ENCODE measurements around the gene PRR5L.

The PRR5L gene

GRCh38 chr11:36412781-36413383 lies 116.8 kb downstream of the PRR5L start:
- no peak overlapping the region for H3K4me3 ChIP-seq (ENCODE audit: low read depth, low read length)
- no peak for DNase-seq (ENCODE audit: low read depth)
- no peak for TF ChIP-seq CTCF (IDR thresholded peaks at IDR 0.05; ENCODE audit: control insufficient read depth, extremely low read depth, insufficient read depth)

- no peak overlapping the region for H3K4me3 ChIP-seq (ENCODE audit: low read depth, low read length)
- DNase-seq (ENCODE audit: low read depth): no peak
Observed at GRCh38 chr11:36417154-36417553, 121.1 kb downstream of the PRR5L start.

GRCh38 chr11:36419791-36420424 lies 123.8 kb downstream of the PRR5L start:
- no peak overlapping the region for H3K4me3 ChIP-seq (ENCODE audit: low read depth, low read length)
- DNase-seq (ENCODE audit: low read depth): no peak
- TF ChIP-seq CTCF (IDR thresholded peaks at IDR 0.05; ENCODE audit: control insufficient read depth, extremely low read depth, insufficient read depth): no peak

More at GRCh38 chr11:36417154-36417553, 121.1 kb downstream of the PRR5L start:
- TF ChIP-seq CTCF (IDR thresholded peaks at IDR 0.05; ENCODE audit: control insufficient read depth, extremely low read depth, insufficient read depth): no peak

GRCh38 chr11:36421546-36422155 lies 125.6 kb downstream of the PRR5L start:
- no peak for DNase-seq (ENCODE audit: low read depth)
- TF ChIP-seq CTCF (IDR thresholded peaks at IDR 0.05; ENCODE audit: control insufficient read depth, extremely low read depth, insufficient read depth): no peak
- H3K4me3 ChIP-seq (ENCODE audit: low read depth, low read length): no peak overlapping the region

- no peak overlapping the region for H3K4me3 ChIP-seq (ENCODE audit: low read depth, low read length)
- TF ChIP-seq CTCF (IDR thresholded peaks at IDR 0.05; ENCODE audit: control insufficient read depth, extremely low read depth, insufficient read depth): no peak
- DNase-seq (ENCODE audit: low read depth): peak; percentile 71
Observed at GRCh38 chr11:36425561-36426081, 129.5 kb downstream of the PRR5L start.

GRCh38 chr11:36426226-36426848 lies 130.2 kb downstream of the PRR5L start:
- H3K4me3 ChIP-seq (ENCODE audit: low read depth, low read length): no peak overlapping the region
- TF ChIP-seq CTCF (IDR thresholded peaks at IDR 0.05; ENCODE audit: control insufficient read depth, extremely low read depth, insufficient read depth): no peak
- DNase-seq (ENCODE audit: low read depth): no peak
